HG02885 (cell line): Measurements from ENCODE around the gene NCAM2.

Experiments
- ATAC-seq: cut with Tn5 transposase; IDR thresholded peaks from one replicate; pipeline ENCODE4 v1.9.1; 2021; ENCODE audit warnings: mild to moderate bottlenecking; ENCODE audit not compliant: unreplicated experiment, poor library complexity

NCAM2 gene

GRCh38 chr21:21203822-21204339, 205.7 kb downstream of the NCAM2 start:
- ATAC-seq = no peak

- ATAC-seq = no peak
These were observed 206.3 kb downstream of the NCAM2 start for GRCh38 chr21:21204366-21204996.

GRCh38 chr21:21205604-21206003, 207.4 kb downstream of the NCAM2 start:
- no peak for ATAC-seq

- no peak for ATAC-seq
These were observed 212.3 kb downstream of the NCAM2 start for GRCh38 chr21:21210552-21210951.

- ATAC-seq = no peak
These were observed 215.1 kb downstream of the NCAM2 start for GRCh38 chr21:21213297-21213696.

- ATAC-seq = no peak
These were observed 217.8 kb downstream of the NCAM2 start for GRCh38 chr21:21216047-21216446.

GRCh38 chr21:21226472-21226871, 228.3 kb downstream of the NCAM2 start:
- ATAC-seq = no peak

- ATAC-seq = no peak
These were observed 232.5 kb downstream of the NCAM2 start for GRCh38 chr21:21230672-21231071.

GRCh38 chr21:21231913-21232312, 233.7 kb downstream of the NCAM2 start:
- ATAC-seq = no peak

- no peak for ATAC-seq
These were observed 234.1 kb downstream of the NCAM2 start for GRCh38 chr21:21232320-21232719.

GRCh38 chr21:21233051-21233450, 234.8 kb downstream of the NCAM2 start:
- ATAC-seq = no peak

- no peak for ATAC-seq
These were observed 238.8 kb downstream of the NCAM2 start for GRCh38 chr21:21236996-21237395.

GRCh38 chr21:21238629-21239400, 240.6 kb downstream of the NCAM2 start:
- ATAC-seq = no peak

- ATAC-seq = no peak
These were observed 243.2 kb downstream of the NCAM2 start for GRCh38 chr21:21241391-21241790.

GRCh38 chr21:21246007-21246406, 247.8 kb downstream of the NCAM2 start:
- no peak for ATAC-seq

- ATAC-seq = no peak
These were observed 249.2 kb downstream of the NCAM2 start for GRCh38 chr21:21247424-21247823.

GRCh38 chr21:21262048-21262447, 263.8 kb downstream of the NCAM2 start:
- ATAC-seq = no peak

GRCh38 chr21:21268061-21268471, 269.9 kb downstream of the NCAM2 start:
- ATAC-seq = no peak

GRCh38 chr21:21268885-21269284, 270.7 kb downstream of the NCAM2 start:
- no peak for ATAC-seq

GRCh38 chr21:21279193-21279901, 281.1 kb downstream of the NCAM2 start:
- no peak for ATAC-seq

GRCh38 chr21:21283810-21284209, 285.6 kb downstream of the NCAM2 start:
- no peak for ATAC-seq
